HG02981 (cell line): ENCODE data around the gene RBM45.
"Not testable (repeated sequence)": the region's sequence is repeated elsewhere in the genome, so short reads cannot be mapped to it uniquely, and the experiment has no call there.

Source experiments
- ATAC-seq: cut with Tn5 transposase; IDR thresholded peaks from one replicate; pipeline ENCODE4 v1.9.1; 2021; ENCODE audit warnings: mild to moderate bottlenecking, moderate library complexity; ENCODE audit not compliant: unreplicated experiment

RBM45 gene

GRCh38 chr2:178112202-178113152, at the start of gene RBM45:
Gene RBM45, plus strand, starts transcription at chr2:178112437. Its CDS starts 110 bp downstream, at chr2:178112547.
- peak; percentile 88 for ATAC-seq

GRCh38 chr2:178066324-178066723, 45.9 kb upstream of the RBM45 start:
- no peak for ATAC-seq

GRCh38 chr2:178066890-178067669, 45.2 kb upstream of the RBM45 start:
- ATAC-seq: no peak

- ATAC-seq: no peak
These were observed 43.3 kb upstream of the RBM45 start for GRCh38 chr2:178068823-178069454.

GRCh38 chr2:178069551-178069950, 42.7 kb upstream of the RBM45 start:
- ATAC-seq: no peak

GRCh38 chr2:178070824-178071223, 41.4 kb upstream of the RBM45 start:
- ATAC-seq: no peak

GRCh38 chr2:178072000-178072382, 40.2 kb upstream of the RBM45 start:
- no peak for ATAC-seq

- ATAC-seq: peak; percentile 65
These were observed 39.6 kb upstream of the RBM45 start, which contains the start of gene PDE11A for GRCh38 chr2:178072383-178073301. Gene PDE11A, minus strand, starts transcription at chr2:178072777. Its CDS starts 340 bp downstream, at chr2:178072437.

GRCh38 chr2:178074123-178075005, 37.9 kb upstream of the RBM45 start:
- ATAC-seq: no peak

GRCh38 chr2:178075006-178075326, 37.3 kb upstream of the RBM45 start:
- no peak for ATAC-seq

GRCh38 chr2:178076130-178076529, 36.1 kb upstream of the RBM45 start:
- no peak for ATAC-seq

GRCh38 chr2:178079279-178079678, 33.0 kb upstream of the RBM45 start:
- not testable (repeated sequence) for ATAC-seq

GRCh38 chr2:178082408-178083045, 29.7 kb upstream of the RBM45 start:
- ATAC-seq: no peak

GRCh38 chr2:178084273-178084672, 28.0 kb upstream of the RBM45 start:
- ATAC-seq: no peak

GRCh38 chr2:178088774-178089270, 23.4 kb upstream of the RBM45 start:
- no peak for ATAC-seq

- ATAC-seq: no peak
These were observed 18.8 kb upstream of the RBM45 start for GRCh38 chr2:178093471-178093870.

GRCh38 chr2:178101321-178102079, 10.7 kb upstream of the RBM45 start:
- ATAC-seq: no peak

GRCh38 chr2:178105566-178105965, 6.7 kb upstream of the RBM45 start:
- ATAC-seq: no peak
